GM21786 (cell line): ENCODE measurements around the gene ARHGAP25.

Experiments used
- ATAC-seq: cut with Tn5 transposase; IDR thresholded peaks from one replicate; pipeline ENCODE4 v1.9.1; 2021; ENCODE audit not compliant: unreplicated experiment

The ARHGAP25 gene, protein sequence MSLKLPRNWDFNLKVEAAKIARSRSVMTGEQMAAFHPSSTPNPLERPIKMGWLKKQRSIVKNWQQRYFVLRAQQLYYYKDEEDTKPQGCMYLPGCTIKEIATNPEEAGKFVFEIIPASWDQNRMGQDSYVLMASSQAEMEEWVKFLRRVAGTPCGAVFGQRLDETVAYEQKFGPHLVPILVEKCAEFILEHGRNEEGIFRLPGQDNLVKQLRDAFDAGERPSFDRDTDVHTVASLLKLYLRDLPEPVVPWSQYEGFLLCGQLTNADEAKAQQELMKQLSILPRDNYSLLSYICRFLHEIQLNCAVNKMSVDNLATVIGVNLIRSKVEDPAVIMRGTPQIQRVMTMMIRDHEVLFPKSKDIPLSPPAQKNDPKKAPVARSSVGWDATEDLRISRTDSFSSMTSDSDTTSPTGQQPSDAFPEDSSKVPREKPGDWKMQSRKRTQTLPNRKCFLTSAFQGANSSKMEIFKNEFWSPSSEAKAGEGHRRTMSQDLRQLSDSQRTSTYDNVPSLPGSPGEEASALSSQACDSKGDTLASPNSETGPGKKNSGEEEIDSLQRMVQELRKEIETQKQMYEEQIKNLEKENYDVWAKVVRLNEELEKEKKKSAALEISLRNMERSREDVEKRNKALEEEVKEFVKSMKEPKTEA

GRCh38 chr2:68734688-68735525, at the start of gene ARHGAP25:
TSS of gene ARHGAP25 (plus strand) at chr2:68734811. CDS start at chr2:68735200, 389 bp downstream.
- ATAC-seq = peak; percentile 57

GRCh38 chr2:68686178-68686577, 48.4 kb upstream of the ARHGAP25 start:
- no peak for ATAC-seq

DNA sequence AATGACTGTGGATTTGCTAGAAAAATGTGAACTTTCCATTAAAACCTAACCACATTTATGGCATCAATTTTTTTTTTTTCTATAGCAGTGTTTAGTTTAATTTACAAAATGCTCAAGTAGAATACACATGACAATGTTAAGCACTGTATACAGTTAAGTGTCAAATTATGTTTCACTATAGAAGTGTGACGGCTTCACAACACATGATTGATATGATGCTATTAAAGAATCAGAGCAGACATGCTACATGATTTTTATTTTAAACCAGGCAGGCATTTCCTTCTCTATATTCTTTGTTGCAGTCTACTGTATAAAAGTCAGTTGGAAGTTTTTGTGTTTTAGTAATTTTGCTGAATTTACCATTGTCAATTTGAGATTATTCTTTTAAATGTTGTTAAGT, 47.6 kb upstream of the ARHGAP25 start:
- ATAC-seq = no peak

- peak; percentile 93 for ATAC-seq
These were observed 44.8 kb upstream of the ARHGAP25 start for GRCh38 chr2:68689553-68690537.

- no peak for ATAC-seq
These were observed 43.8 kb upstream of the ARHGAP25 start for GRCh38 chr2:68690851-68691250.

DNA sequence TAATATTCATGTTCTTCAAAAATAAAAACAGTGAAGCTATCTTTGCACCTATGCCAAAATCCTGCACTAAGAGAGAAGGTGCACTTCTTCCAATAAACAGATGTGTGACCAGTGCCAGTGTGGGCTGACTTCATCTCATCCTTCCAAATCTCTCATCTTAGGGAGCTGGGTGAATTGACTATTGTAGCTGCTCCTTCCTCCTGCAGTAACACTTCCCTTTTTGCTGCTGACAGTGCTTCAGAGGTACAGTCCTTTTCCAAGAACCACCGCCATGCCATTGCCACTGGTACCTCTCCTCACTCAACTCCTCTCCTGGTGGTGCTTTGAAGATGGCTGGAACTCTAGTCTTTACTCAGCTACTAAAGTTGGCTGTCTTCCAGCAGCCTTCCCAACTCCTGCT, 42.1 kb upstream of the ARHGAP25 start:
- no peak for ATAC-seq

DNA sequence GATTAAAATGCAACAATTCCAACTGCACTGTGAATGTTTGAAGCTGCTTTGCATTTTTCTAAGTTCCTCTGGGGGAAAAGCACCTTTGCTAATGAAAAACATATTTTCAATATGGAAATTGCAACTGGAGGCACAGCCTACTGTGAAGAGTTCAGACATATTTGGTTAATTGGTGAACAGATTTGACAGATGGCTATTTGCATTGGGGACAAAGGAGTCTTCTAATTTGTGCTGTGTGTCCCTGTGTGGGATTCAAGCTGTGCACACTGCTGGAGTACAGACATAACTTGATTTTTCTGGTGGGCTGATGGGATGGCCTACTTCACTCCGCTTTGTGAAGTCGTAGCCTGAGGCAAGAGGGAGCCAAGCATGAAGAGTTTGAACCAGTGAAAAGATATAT, 40.7 kb upstream of the ARHGAP25 start:
- ATAC-seq = no peak

GRCh38 chr2:68695971-68696370, 38.6 kb upstream of the ARHGAP25 start:
- ATAC-seq = no peak

DNA sequence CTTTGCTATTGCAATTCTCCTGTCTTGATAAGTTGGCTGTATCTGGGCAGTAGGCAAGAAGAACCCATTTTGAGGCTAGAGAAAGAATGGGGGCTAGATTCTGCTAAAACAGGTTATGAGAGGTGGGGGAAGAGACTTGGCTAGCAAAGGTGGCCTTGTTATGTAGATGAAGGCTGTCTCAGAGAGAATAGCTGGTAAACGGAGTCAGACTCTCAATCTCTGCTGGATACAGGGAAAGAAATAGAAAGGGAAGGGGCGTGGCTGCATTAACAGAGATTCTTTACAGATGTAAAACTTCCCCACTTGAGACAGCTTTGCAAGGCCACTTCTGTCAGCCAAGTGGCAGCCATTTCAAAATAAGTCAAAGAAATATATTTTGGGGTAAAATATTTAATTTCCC, 38.1 kb upstream of the ARHGAP25 start:
- no peak for ATAC-seq

GRCh38 chr2:68698567-68699377, 35.8 kb upstream of the ARHGAP25 start:
- ATAC-seq = no peak

GRCh38 chr2:68700560-68700959, 34.1 kb upstream of the ARHGAP25 start:
- ATAC-seq = no peak

GRCh38 chr2:68706637-68707036, 28.0 kb upstream of the ARHGAP25 start:
- ATAC-seq = no peak

DNA sequence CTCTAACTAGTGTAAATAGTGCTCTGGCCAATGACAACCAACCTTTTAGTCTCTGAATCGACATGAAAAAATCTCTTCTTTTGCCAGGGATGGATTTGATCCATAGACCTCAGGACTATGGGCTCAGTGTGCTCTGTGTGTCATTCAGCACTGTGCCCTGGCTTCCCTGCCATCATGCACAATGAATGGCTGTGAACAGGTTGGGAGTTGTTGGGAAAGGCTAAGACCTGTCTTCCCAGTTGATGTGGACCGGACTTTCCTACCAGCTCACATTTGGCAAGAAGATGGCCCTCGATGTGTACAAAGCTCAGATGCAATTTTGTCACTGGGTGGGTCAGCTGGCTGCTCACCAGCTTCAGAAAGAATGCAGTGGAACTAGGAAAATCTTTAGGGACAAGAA, 26.0 kb upstream of the ARHGAP25 start:
- no peak for ATAC-seq

DNA sequence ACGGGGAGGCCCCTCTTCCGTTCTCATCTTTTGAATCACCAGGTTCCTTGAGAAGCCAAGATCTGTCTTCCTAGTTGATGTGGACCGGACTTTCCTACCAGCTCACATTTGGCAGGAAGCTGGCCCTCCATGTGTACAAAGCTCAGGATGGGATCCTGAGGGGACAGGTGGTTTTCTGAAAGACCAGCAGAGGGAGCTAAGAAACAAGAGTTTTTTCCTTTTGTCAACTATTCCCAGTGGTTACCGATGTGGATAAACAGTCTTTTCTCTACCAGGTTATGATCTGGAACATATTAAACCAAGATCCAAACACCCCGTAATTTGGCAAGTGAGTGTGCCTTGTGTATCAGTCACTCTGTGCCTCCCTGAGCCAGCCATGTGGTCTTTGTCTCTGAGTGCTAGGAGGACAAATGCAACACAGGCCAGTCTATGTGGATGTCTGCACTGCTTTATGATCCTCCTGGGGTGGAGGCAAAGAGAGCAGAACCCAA, 25.1 kb upstream of the ARHGAP25 start:
- no peak for ATAC-seq

DNA sequence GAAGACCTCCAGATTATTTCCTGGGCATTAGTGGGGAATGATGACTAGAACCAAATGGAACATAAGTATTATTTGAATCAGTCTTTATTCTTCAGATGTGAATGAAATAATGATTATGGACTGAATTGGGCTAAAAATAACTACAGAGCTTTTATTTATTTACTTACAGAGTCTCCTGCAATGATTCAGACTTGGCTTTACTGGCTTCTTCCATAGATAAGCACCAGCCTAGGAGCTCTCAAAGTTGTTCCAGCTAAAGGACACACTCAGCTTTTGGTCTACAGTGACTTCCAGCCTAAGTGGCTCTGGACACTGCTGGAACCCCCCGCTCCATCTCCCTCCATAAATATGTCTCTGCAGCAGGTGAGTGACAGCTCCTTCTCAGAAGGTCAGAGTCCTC, 24.3 kb upstream of the ARHGAP25 start:
- ATAC-seq = no peak

DNA sequence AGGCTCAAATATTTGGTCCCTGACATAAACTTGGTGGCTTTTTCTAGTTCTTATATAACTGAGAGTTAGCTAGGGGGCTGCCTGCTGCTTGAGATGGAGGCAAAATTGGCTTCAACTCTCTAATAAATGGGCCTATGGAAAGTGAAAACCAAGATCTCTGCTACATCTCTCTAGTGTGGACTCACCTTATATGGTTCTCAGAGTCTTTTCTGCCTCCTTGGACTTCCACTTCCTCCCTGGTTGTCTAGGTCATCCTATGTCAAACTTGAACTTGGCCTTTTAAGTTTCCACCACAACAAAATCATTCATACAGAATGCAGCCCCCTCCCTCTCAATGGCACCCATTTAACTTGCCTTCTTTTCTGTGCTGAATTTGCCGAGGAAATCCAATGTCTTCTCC, 23.9 kb upstream of the ARHGAP25 start:
- ATAC-seq = no peak

DNA sequence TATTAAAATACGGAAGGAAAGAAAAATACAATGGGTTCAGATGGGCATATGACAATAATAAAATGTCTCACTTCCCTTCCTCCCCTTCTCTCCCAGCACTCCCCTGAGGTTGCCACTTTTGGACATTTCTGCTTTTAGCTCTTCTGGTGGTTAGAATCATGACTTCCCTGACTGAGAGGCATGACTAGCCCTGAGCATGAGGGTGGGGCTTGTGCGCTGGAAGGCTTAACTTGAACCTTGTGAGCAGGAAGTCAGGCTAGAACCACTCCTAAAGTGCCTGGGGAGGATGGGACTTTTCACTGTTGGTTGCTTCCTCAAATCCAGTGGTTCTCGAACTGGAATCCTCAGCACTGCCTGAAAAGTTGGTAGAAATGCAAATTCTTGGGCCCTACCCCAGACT, 19.7 kb upstream of the ARHGAP25 start:
- ATAC-seq = peak; percentile 83

- peak; percentile 40 for ATAC-seq
These were observed 19.1 kb upstream of the ARHGAP25 start for GRCh38 chr2:68715353-68716041.
